ENCODE measurements around the gene OR52J3. TPM values are rescaled to one million over a fixed set of nuclear protein-coding genes. Genes with fewer than 3 reads are reported as not detected.

Gene OR52J3
- total and polyA plus RNA-seq, 10 of the 15 experiments (the other 5 are each of a cell fraction or from before 2014, with no cell fraction given) = not detected

- ATAC-seq (no peak), DNase-seq (ENCODE audit: low read depth, low spot score) (no peak), FAIRE-seq (no peak)
- Histone ChIP-seq H3K27me3 (replicated peaks in 1 of 2; ENCODE audit: control insufficient read depth in 2 of 2, insufficient read depth in 2 of 2, low read length in 1 of 2) (no peaks in the 10 kb centered on the region), H3K9ac (ENCODE audit: control insufficient read depth, insufficient read depth, low read length) (no peak overlapping the region), H3K4me2 (ENCODE audit: control insufficient read depth, insufficient read depth) (no peak overlapping the region), H3K27ac (ENCODE audit: control insufficient read depth, insufficient read depth) (no peak overlapping the region), H3K9me3 (replicated peaks; ENCODE audit: control insufficient read depth, insufficient read depth, low read length) (no peaks in the 10 kb centered on the region), H3K4me1 (ENCODE audit: control insufficient read depth, insufficient read depth, low read length) (no peaks in the 10 kb centered on the region), H4K20me1 (ENCODE audit: control insufficient read depth, insufficient read depth) (no peaks in the 10 kb centered on the region), H2AFZ (ENCODE audit: control insufficient read depth, low read depth, low read length) (no peak overlapping the region), H3K79me2 (ENCODE audit: control insufficient read depth, insufficient read depth, low read length) (no peaks in the 10 kb centered on the region), H3K36me3 (ENCODE audit: control insufficient read depth in 2 of 2, insufficient read depth in 2 of 2, low read length in 1 of 2) (no peaks in the 10 kb centered on the region), H3K4me3 (no peak overlapping the region)
- POLR2A ChIA-PET = no interaction called here
- RAD21 ChIA-PET (ENCODE audit: unreplicated experiment) = no interaction called here
- 53% methylated on average over 8 of the region's 8 CpGs for WGBS (ENCODE audit: insufficient coverage, insufficient replicate concordance, low lambda C conversion rate, missing lambda C conversion rate)
- in situ Hi-C loops (cut with MboI) = no loop called here
- TF ChIP-seq ATF3 (IDR thresholded peaks at IDR 0.05; ENCODE audit: borderline replicate concordance, extremely low read depth, low read depth, low read length) (no peak), ZNF217 (IDR thresholded peaks at IDR 0.05) (no peak), HCFC1 (IDR thresholded peaks at IDR 0.05; ENCODE audit: low read length) (no peak), KDM1A (IDR thresholded peaks at IDR 0.05; ENCODE audit: borderline replicate concordance) (no peak), ZBTB33 (IDR thresholded peaks at IDR 0.05) (no peak), PKNOX1 (IDR thresholded peaks at IDR 0.05) (no peak), ATF7 (IDR thresholded peaks at IDR 0.05; ENCODE audit: low read depth) (no peak), NR2C1 (IDR thresholded peaks at IDR 0.05) (no peak), RB1 (IDR thresholded peaks at IDR 0.05; ENCODE audit: borderline replicate concordance) (no peak), SMAD5 (IDR thresholded peaks at IDR 0.05; ENCODE audit: low read depth) (no peak), IKZF1 (conservative IDR thresholded peaks at IDR 0.05) (no peak)
- no TSS peak for BruUV-seq (replicated peaks)
- intact Hi-C loops (cut with micrococcal nuclease; ENCODE audit: unreplicated experiment) = no loop called here
- SMC1A ChIA-PET (ENCODE audit: uncharacterized antibody, unreplicated experiment) = no interaction called here
- CTCF ChIA-PET = no interaction called here
Measured at GRCh38 chr11:5092821-5093585, 46.7 kb downstream of the OR52J3 start.
